GM12878 (cell line): ENCODE data around the gene SLFN11. TPM values are rescaled to one million over a fixed set of nuclear protein-coding genes. Genes with fewer than 3 reads are reported as not detected.

Experiments used
- ATAC-seq: fragments of 200-7000 bp; cut with Tn5 transposase; 3 replicates; pipeline ENCODE4 v1.9.1; 2020; ENCODE audit warnings: mild to moderate bottlenecking, moderate library complexity
- BruUV-seq: library from RNA; stranded (reverse); fragments of 400-500 nt; replicated peaks from 2 replicates; lab custom pipeline; 2021; lab: Mats Ljungman, UMichigan
- CTCF ChIA-PET: fragments of 300-600 bp; sonication (Branson Sonifier 250); formaldehyde crosslinking; extraction: SDS; loops from one replicate; lab custom pipeline; 2021; ENCODE audit warnings: inconsistent platforms; lab: Yijun Ruan, JAX
- POLR2A ChIA-PET: fragments of 350-600 bp; formaldehyde crosslinking; extraction: SDS; loops from one replicate; lab custom pipeline; 2021; ENCODE audit warnings: inconsistent platforms; lab: Charles Lee
- RAD21 ChIA-PET: fragments of 300-600 bp; sonication (Branson Sonifier 250); formaldehyde crosslinking; loops from one replicate; lab custom pipeline; 2023; ENCODE audit warnings: antibody characterized with exemption; ENCODE audit not compliant: unreplicated experiment; lab: Charles Lee
- SMC1A ChIA-PET: fragments of 300-600 bp; sonication (Branson Sonifier 250); formaldehyde crosslinking; loops from one replicate; lab custom pipeline; 2023; ENCODE audit not compliant: unreplicated experiment, uncharacterized antibody; lab: Charles Lee
- DNase-seq: peaks from one replicate; pipeline ENCODE4 v3.0.0-alpha.2; 2011; ENCODE audit warnings: low read depth, low spot score
- FAIRE-seq: peaks from 3 replicates; lab custom pipeline; 2011; peaks lifted over from hg19 to GRCh38; lab: Jason Lieb, UNC
- H2AFZ ChIP-seq: 2 replicates; pipeline ENCODE4 v1.6.0; 2011; ENCODE audit warnings: low read depth, low read length, control low read depth; ENCODE audit not compliant: control insufficient read depth
- H3K27ac ChIP-seq: 2 replicates; pipeline ENCODE4 v1.5.1; 2011; ENCODE audit warnings: control low read depth; ENCODE audit not compliant: control insufficient read depth, insufficient read depth
- H3K27me3 ChIP-seq, 2 experiments: replicated peaks in 1 of 2; 2 replicates each; pipeline versions ENCODE4 v1.6.0 to v1.6.1; 2011; ENCODE audit warnings: low read length in 1 of 2; ENCODE audit not compliant: control insufficient read depth in 2 of 2, insufficient read depth in 2 of 2
- H3K36me3 ChIP-seq, 2 experiments: 2 replicates each; pipeline ENCODE4 v1.5.1; 2011; ENCODE audit warnings: low read length in 1 of 2; ENCODE audit not compliant: control insufficient read depth in 2 of 2, insufficient read depth in 2 of 2
- H3K4me1 ChIP-seq: 2 replicates; pipeline ENCODE4 v1.6.1; 2011; ENCODE audit warnings: mild to moderate bottlenecking, low read length, moderate library complexity, mixed read lengths; ENCODE audit not compliant: control insufficient read depth, insufficient read depth
- H3K4me2 ChIP-seq: 2 replicates; pipeline ENCODE4 v1.6.0; 2011; ENCODE audit warnings: control low read depth; ENCODE audit not compliant: control insufficient read depth, insufficient read depth
- H3K4me3 ChIP-seq: fragments of 200-600 bp; sonication (generic); 2 replicates; pipeline ENCODE4 v1.5.1; 2016
- H3K79me2 ChIP-seq: 2 replicates; pipeline ENCODE4 v1.6.0; 2011; ENCODE audit warnings: low read length; ENCODE audit not compliant: control insufficient read depth, insufficient read depth
- H3K9ac ChIP-seq: 2 replicates; pipeline ENCODE4 v1.8.0; 2011; ENCODE audit warnings: low read length, control low read depth, mixed read lengths; ENCODE audit not compliant: control insufficient read depth, insufficient read depth
- H3K9me3 ChIP-seq: replicated peaks from 3 replicates; pipeline ENCODE4 v1.5.1; 2011; ENCODE audit warnings: mild to moderate bottlenecking, low read length; ENCODE audit not compliant: control insufficient read depth, insufficient read depth
- H4K20me1 ChIP-seq: 2 replicates; pipeline ENCODE4 v1.6.0; 2011; ENCODE audit not compliant: control insufficient read depth, insufficient read depth
- HDAC6 ChIP-seq: fragments of 200-600 bp; sonication (generic); IDR thresholded peaks from one replicate; pipeline ENCODE4 v1.8.0; 2017; ENCODE audit warnings: antibody characterized with exemption; ENCODE audit not compliant: unreplicated experiment
- HDGF ChIP-seq: fragments of 450-650 bp; IDR thresholded peaks from 2 replicates; pipeline ENCODE4 v1.6.1; 2016; ENCODE audit warnings: antibody characterized with exemption
- MYB ChIP-seq: fragments of 150-350 bp; IDR thresholded peaks from 2 replicates; pipeline ENCODE4 v1.6.1; 2014; ENCODE audit warnings: mild to moderate bottlenecking, low read depth, low read length, borderline replicate concordance
- MYC ChIP-seq: IDR thresholded peaks from 2 replicates; pipeline ENCODE4 v1.6.1; 2011; ENCODE audit warnings: mild to moderate bottlenecking, low read length, moderate library complexity, inconsistent platforms; ENCODE audit not compliant: insufficient read depth, insufficient replicate concordance, insufficient read length, severe bottlenecking
- PAX8 ChIP-seq: fragments of 450-650 bp; IDR thresholded peaks from 2 replicates; pipeline ENCODE4 v1.6.1; 2017; ENCODE audit warnings: mild to moderate bottlenecking, moderate library complexity
- PKNOX1 ChIP-seq: fragments of 450-650 bp; IDR thresholded peaks from 2 replicates; pipeline ENCODE4 v1.6.1; 2016; ENCODE audit warnings: mild to moderate bottlenecking
- RBBP5 ChIP-seq: fragments of 200-600 bp; sonication (generic); conservative IDR thresholded peaks from 2 replicates; pipeline ENCODE4 v1.6.1; 2016
- RFX5 ChIP-seq: IDR thresholded peaks from 2 replicates; pipeline ENCODE4 v1.6.1; 2011; ENCODE audit warnings: low read depth, low read length, improper control_type of control experiment
- SMARCA5 ChIP-seq: fragments of 450-650 bp; IDR thresholded peaks from 2 replicates; pipeline ENCODE4 v1.6.1; 2017; ENCODE audit warnings: mild to moderate bottlenecking
- SP1 ChIP-seq: IDR thresholded peaks from one replicate; pipeline ENCODE4 v1.6.1; 2011; ENCODE audit warnings: low read depth, low read length
- STAT3 ChIP-seq: IDR thresholded peaks from 2 replicates; pipeline ENCODE4 v1.6.1; 2011; ENCODE audit warnings: low read depth, low read length, improper control_type of control experiment
- TCF3 ChIP-seq: IDR thresholded peaks from 2 replicates; pipeline ENCODE4 v1.6.1; 2012; ENCODE audit warnings: low read depth, mild to moderate bottlenecking, low read length, borderline replicate concordance; ENCODE audit not compliant: insufficient read depth
- YY1 ChIP-seq: IDR thresholded peaks from 2 replicates; pipeline ENCODE4 v1.6.1; 2011; ENCODE audit warnings: low read depth, mild to moderate bottlenecking, low read length
- WGBS: methylation state at CpG from one replicate; pipeline ENCODE4 v1.1.6; 2016; ENCODE audit warnings: low lambda C conversion rate; ENCODE audit not compliant: insufficient replicate concordance, insufficient coverage; ENCODE audit errors: missing lambda C conversion rate; 5-methylcytosine and 5-hydroxymethylcytosine counted together
- in situ Hi-C: fragments of 300-500 bp; cut with MboI; formaldehyde crosslinking; loops from 9 replicates; pipeline ENCODE4 v1.14.3; 2018; ENCODE audit warnings: mixed read lengths
- intact Hi-C: fragments of 100-400 bp; cut with micrococcal nuclease; formaldehyde crosslinking; loops from one replicate; pipeline ENCODE4 v1.14.2; 2022; ENCODE audit not compliant: unreplicated experiment
- polyA plus RNA-seq, 11 experiments: library from polyadenylated mRNA; depleted of rRNA in 4 of 11; unstranded in 6 of 11; stranded (reverse) in 5 of 11; fragments of >200 nt; fragmentation: Nextera tagmentation in 4 of 11; fragmentation: Illumina TruSeq in 1 of 11; extraction: Ambion mirVana in 4 of 11; extraction: Trizol in 1 of 11; gene quantifications; 1 replicate in 1 of 11; 2 replicates in 10 of 11; pipeline versions ENCODE4 v1.2.1 to v1.2.3, GENCODE V29; 2011 to 2016; ENCODE audit warnings: inconsistent platforms in 2 of 11, missing spikeins in 2 of 11, low read depth in 1 of 11
- total RNA-seq, 4 experiments: library from RNA; depleted of rRNA in 3 of 4; stranded (reverse); fragments of >200 nt in 3 of 4; fragmentation: Illumina TruSeq in 1 of 4; extraction: Trizol in 1 of 4; gene quantifications; 2 replicates each; pipeline versions ENCODE4 v1.2.1 to v1.2.3, GENCODE V29; 2013 to 2021
- TF ChIP-seq, protein P1 (sequence below): IDR thresholded peaks from 2 replicates; pipeline ENCODE4 v1.6.1; 2012; ENCODE audit warnings: mild to moderate bottlenecking, low read depth, low read length
- TF ChIP-seq, protein P2 (sequence below): fragments of 150-350 bp; IDR thresholded peaks from 2 replicates; pipeline ENCODE4 v1.6.1; 2014; ENCODE audit warnings: mild to moderate bottlenecking, low read depth, low read length
- TF ChIP-seq, protein P3 (sequence below): IDR thresholded peaks from 2 replicates; pipeline ENCODE4 v1.6.1; 2011; ENCODE audit warnings: low read depth, low read length, improper control_type of control experiment, borderline replicate concordance

The SLFN11 gene
- total and polyA plus RNA-seq, 10 of the 15 experiments (the other 5 are each of a cell fraction or from before 2014, with no cell fraction given) = 2.1 to 38.9 (median 30.6) TPM

DNA sequence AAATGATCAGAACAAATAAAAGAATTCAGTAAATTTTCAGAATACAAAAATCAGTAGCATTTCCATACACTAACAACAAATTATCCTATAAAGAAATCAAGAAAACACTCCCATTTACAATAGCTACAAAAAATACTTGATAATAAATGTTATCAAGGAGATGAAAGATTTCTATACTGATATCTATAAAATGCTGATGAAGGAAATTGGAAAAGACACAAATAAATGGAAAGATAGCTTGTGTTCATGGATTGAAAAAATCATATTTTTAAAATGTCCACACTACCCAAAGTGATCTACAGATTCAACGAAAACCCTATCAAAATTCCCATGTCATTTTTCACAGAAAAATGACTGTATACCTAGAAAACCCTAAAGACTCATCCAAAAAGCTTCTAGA is 40.8 kb upstream of the SLFN11 start (continued):
- TF ChIP-seq HDAC6 (no peak), STAT3 (no peak), PAX8 (no peak)
- TF ChIP-seq, protein P1, sequence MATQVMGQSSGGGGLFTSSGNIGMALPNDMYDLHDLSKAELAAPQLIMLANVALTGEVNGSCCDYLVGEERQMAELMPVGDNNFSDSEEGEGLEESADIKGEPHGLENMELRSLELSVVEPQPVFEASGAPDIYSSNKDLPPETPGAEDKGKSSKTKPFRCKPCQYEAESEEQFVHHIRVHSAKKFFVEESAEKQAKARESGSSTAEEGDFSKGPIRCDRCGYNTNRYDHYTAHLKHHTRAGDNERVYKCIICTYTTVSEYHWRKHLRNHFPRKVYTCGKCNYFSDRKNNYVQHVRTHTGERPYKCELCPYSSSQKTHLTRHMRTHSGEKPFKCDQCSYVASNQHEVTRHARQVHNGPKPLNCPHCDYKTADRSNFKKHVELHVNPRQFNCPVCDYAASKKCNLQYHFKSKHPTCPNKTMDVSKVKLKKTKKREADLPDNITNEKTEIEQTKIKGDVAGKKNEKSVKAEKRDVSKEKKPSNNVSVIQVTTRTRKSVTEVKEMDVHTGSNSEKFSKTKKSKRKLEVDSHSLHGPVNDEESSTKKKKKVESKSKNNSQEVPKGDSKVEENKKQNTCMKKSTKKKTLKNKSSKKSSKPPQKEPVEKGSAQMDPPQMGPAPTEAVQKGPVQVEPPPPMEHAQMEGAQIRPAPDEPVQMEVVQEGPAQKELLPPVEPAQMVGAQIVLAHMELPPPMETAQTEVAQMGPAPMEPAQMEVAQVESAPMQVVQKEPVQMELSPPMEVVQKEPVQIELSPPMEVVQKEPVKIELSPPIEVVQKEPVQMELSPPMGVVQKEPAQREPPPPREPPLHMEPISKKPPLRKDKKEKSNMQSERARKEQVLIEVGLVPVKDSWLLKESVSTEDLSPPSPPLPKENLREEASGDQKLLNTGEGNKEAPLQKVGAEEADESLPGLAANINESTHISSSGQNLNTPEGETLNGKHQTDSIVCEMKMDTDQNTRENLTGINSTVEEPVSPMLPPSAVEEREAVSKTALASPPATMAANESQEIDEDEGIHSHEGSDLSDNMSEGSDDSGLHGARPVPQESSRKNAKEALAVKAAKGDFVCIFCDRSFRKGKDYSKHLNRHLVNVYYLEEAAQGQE = no peak
- TF ChIP-seq, all 136 proteins: peak for 0

- Histone ChIP-seq H3K4me3 (no peak overlapping the region), H3K27me3 (no peaks in the 10 kb centered on the region), H3K9ac (no peak overlapping the region), H3K4me1 (no peaks in the 10 kb centered on the region), H3K27ac (no peak overlapping the region), H3K79me2 (no peaks in the 10 kb centered on the region), H2AFZ (no peak overlapping the region), H3K4me2 (no peak overlapping the region), H3K36me3 (peaks cover 6 to 12% of the 10 kb centered on the region in 2 experiments; a peak in 3 of 4 replicates), H3K9me3 (no peaks in the 10 kb centered on the region; the same call in 2 of the 3 replicates), H4K20me1 (no peaks in the 10 kb centered on the region)
- DNase-seq (no peak), FAIRE-seq (no peak), ATAC-seq (no peak)
- POLR2A ChIA-PET = no interaction called here
- CTCF ChIA-PET = interaction anchor here (1.0 kb wide), 1 partner anchor 126 kb away, joined by 3 read pairs; no protein-coding TSS in a partner anchor
- TF ChIP-seq SMARCA5 (no peak), TCF3 (no peak), SP1 (no peak), MYB (no peak), HDGF (no peak), RFX5 (no peak), PKNOX1 (no peak), MYC (no peak), PAX8 (no peak), YY1 (no peak), RBBP5 (no peak)
- TF ChIP-seq, protein P2, sequence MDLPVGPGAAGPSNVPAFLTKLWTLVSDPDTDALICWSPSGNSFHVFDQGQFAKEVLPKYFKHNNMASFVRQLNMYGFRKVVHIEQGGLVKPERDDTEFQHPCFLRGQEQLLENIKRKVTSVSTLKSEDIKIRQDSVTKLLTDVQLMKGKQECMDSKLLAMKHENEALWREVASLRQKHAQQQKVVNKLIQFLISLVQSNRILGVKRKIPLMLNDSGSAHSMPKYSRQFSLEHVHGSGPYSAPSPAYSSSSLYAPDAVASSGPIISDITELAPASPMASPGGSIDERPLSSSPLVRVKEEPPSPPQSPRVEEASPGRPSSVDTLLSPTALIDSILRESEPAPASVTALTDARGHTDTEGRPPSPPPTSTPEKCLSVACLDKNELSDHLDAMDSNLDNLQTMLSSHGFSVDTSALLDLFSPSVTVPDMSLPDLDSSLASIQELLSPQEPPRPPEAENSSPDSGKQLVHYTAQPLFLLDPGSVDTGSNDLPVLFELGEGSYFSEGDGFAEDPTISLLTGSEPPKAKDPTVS = no peak
- TF ChIP-seq, protein P3, sequence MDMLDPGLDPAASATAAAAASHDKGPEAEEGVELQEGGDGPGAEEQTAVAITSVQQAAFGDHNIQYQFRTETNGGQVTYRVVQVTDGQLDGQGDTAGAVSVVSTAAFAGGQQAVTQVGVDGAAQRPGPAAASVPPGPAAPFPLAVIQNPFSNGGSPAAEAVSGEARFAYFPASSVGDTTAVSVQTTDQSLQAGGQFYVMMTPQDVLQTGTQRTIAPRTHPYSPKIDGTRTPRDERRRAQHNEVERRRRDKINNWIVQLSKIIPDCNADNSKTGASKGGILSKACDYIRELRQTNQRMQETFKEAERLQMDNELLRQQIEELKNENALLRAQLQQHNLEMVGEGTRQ = no peak
- in situ Hi-C loops (no loop called here), intact Hi-C loops (no loop called here)
- no TSS peak for BruUV-seq
- over 99% methylated on average over 26 of the region's 26 CpGs for WGBS
- SMC1A ChIA-PET = no interaction called here
- RAD21 ChIA-PET = no interaction called here
These were observed 34.1 kb upstream of the SLFN11 start for GRCh38 chr17:35407531-35407930.
